HUES48 (cell line): ENCODE measurements around the gene GIPC1.
"Not testable (repeated sequence)": the region's sequence is repeated elsewhere in the genome, so short reads cannot be mapped to it uniquely, and the experiment has no call there.

Source experiments
- H3K27ac ChIP-seq: one replicate; pipeline ENCODE4 v1.7.0; 2013; ENCODE audit warnings: low read depth, low read length, inconsistent platforms
- H3K27me3 ChIP-seq: 2 replicates; pipeline ENCODE4 v1.6.1; 2013; ENCODE audit warnings: mild to moderate bottlenecking, low read length; ENCODE audit not compliant: control insufficient read depth, insufficient read depth
- H3K36me3 ChIP-seq: 2 replicates; pipeline ENCODE4 v1.6.1; 2013; ENCODE audit warnings: low read length; ENCODE audit not compliant: control insufficient read depth, insufficient read depth
- H3K4me1 ChIP-seq: 2 replicates; pipeline ENCODE4 v1.6.1; 2013; ENCODE audit warnings: mild to moderate bottlenecking, low read length; ENCODE audit not compliant: control insufficient read depth, insufficient read depth
- H3K4me3 ChIP-seq: 2 replicates; pipeline ENCODE4 v1.5.1; 2013; ENCODE audit warnings: mild to moderate bottlenecking, low read depth, low read length
- H3K9ac ChIP-seq: 2 replicates; pipeline ENCODE4 v1.6.1; 2013; ENCODE audit warnings: mild to moderate bottlenecking, low read depth, low read length, moderate library complexity
- H3K9me3 ChIP-seq: 2 replicates; pipeline ENCODE4 v1.6.1; 2013; ENCODE audit warnings: low read length; ENCODE audit not compliant: control insufficient read depth, insufficient read depth

The GIPC1 gene

DNA sequence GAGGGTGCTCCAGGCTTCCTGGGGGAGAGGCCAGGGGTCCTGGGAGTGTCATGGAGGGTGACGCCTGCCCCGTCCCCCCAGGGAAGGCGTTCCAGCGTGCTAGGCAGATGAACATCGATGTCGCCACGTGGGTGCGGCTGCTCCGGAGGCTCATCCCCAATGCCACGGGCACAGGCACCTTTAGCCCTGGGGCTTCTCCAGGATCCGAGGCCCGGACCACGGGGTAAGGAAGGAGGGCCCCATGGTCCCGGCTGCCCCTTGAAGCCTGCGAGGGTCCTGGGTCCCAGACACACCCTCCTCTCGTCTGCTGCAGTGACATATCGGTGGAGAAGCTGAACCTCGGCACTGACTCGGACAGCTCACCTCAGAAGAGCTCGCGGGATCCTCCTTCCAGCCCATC lies 32.2 kb downstream of the GIPC1 start:
- Histone ChIP-seq H3K36me3 (peaks cover 56% of the 10 kb centered on the region), H3K27me3 (no peaks in the 10 kb centered on the region), H3K4me1 (no peaks in the 10 kb centered on the region), H3K9me3 (no peaks in the 10 kb centered on the region), H3K27ac (no peak overlapping the region), H3K9ac (no peak overlapping the region), H3K4me3 (no peak overlapping the region)

DNA sequence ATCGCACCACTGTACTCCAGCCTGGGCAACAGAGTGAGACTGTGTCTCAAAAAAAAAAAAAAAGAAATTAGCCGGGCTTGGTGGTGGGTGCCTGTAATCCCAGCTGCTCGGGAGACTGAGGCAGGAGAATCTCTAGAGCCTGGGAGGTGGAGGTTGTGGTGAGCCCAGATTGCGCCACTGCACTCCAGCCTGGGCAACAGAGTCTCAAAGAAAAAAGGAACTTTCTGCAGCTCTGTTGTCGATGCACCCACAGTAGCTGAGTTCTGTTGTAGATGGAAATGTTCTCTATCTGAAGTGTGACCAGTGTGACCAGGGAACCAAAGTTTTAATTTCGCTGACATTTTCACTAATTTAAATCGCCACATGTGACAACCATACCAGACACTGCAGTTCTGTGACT lies 33.5 kb downstream of the GIPC1 start:
- H3K4me1 ChIP-seq, H3K27ac ChIP-seq, H3K27me3 ChIP-seq, H3K4me3 ChIP-seq, H3K9me3 ChIP-seq, H3K9ac ChIP-seq: not testable (repeated sequence)
- peaks cover 55% of the 10 kb centered on the region for H3K36me3 ChIP-seq

DNA sequence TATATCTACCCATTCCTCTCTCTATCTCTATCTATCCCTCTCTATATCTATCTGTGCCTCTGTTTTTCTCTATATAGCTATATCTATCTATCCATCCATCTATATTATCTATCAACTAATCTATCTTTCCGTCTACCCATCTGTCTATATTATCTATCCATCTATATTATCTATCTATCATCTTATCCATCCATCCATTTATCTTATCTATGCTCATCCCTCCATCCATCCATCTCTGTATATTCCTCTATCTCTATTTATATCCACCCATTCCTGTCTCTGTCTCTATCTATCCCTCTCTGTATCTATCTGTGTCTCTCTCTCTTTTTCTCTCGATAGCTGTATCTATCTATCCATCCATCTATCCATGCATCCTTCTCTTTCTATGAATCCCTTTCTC lies 35.0 kb downstream of the GIPC1 start:
- H3K27ac ChIP-seq = no peak overlapping the region
- H3K36me3 ChIP-seq = peaks cover 57% of the 10 kb centered on the region

DNA sequence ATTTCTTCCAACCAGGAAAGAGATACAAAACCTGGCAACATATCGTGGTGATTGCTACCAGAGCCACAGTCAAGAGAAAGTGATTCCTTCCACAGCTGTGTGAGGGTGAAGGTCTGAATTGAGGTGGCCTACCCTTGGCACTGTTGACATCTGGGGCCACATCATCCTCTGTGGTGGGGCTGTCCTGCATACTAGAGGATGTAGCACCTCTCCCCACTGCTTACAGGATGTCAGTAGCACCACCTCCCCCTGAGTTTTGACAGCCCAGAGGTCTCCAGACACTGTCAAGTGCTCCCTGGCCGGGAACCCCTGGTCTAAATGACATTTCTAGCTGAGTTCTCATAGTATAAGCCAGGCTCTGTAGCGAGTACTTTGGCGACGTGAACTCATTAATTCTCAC lies 36.2 kb downstream of the GIPC1 start:
- Histone ChIP-seq H3K36me3 (peaks cover 51% of the 10 kb centered on the region), H3K9ac (no peak overlapping the region), H3K9me3 (no peaks in the 10 kb centered on the region), H3K4me1 (no peaks in the 10 kb centered on the region), H3K27ac (no peak overlapping the region), H3K27me3 (no peaks in the 10 kb centered on the region), H3K4me3 (no peak overlapping the region)

More for the DNA sequence above, 35.0 kb downstream of the GIPC1 start:
- H3K4me1 ChIP-seq = no peaks in the 10 kb centered on the region
- no peaks in the 10 kb centered on the region for H3K9me3 ChIP-seq
- H3K4me3 ChIP-seq = no peak overlapping the region
- no peaks in the 10 kb centered on the region for H3K27me3 ChIP-seq
- H3K9ac ChIP-seq = no peak overlapping the region

DNA sequence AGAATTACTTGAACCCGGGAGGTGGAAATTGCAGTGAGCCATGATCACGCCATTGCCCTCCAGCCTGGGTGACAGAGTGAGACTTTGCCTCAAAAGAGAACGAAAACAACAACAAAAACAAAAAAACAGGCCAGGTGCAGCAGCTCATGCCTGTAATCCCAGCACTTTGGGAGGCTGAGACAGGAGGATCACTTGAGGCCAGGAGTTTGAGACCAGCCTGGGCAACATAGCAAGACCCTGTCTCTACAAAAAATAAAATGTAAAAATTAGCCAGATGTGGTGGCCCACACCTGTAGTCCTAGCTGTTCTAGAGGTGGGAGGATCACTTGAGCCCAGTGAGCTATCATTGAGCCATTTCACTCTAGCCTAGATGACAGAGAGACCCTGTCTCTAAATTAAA lies 43.6 kb downstream of the GIPC1 start:
- H3K4me1 ChIP-seq, H3K4me3 ChIP-seq: not testable (repeated sequence)
- H3K36me3 ChIP-seq = peaks cover 59% of the 10 kb centered on the region

DNA sequence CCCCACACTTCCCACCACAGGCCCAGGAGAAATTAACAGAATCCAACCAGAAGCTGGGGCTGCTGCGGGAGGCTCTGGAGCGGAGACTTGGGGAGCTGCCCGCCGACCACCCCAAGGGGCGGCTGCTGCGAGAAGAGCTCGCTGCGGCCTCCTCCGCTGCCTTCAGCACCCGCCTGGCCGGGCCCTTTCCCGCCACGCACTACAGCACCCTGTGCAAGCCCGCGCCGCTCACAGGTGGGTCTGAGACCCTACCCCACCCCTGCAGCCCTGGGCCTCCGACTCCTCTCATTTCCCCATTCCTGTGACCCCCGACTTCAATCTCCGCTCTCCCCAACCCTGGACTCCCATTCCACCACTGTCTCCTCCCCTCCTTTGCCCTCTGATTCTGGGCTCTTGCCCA lies 45.1 kb downstream of the GIPC1 start:
- Histone ChIP-seq H3K9ac (no peak overlapping the region), H3K36me3 (peaks cover 69% of the 10 kb centered on the region), H3K4me1 (no peaks in the 10 kb centered on the region), H3K27me3 (no peaks in the 10 kb centered on the region), H3K9me3 (no peaks in the 10 kb centered on the region), H3K27ac (no peak overlapping the region), H3K4me3 (no peak overlapping the region)

More for the DNA sequence above, 43.6 kb downstream of the GIPC1 start:
- H3K9me3 ChIP-seq, H3K9ac ChIP-seq, H3K27me3 ChIP-seq, H3K27ac ChIP-seq: not testable (repeated sequence)

DNA sequence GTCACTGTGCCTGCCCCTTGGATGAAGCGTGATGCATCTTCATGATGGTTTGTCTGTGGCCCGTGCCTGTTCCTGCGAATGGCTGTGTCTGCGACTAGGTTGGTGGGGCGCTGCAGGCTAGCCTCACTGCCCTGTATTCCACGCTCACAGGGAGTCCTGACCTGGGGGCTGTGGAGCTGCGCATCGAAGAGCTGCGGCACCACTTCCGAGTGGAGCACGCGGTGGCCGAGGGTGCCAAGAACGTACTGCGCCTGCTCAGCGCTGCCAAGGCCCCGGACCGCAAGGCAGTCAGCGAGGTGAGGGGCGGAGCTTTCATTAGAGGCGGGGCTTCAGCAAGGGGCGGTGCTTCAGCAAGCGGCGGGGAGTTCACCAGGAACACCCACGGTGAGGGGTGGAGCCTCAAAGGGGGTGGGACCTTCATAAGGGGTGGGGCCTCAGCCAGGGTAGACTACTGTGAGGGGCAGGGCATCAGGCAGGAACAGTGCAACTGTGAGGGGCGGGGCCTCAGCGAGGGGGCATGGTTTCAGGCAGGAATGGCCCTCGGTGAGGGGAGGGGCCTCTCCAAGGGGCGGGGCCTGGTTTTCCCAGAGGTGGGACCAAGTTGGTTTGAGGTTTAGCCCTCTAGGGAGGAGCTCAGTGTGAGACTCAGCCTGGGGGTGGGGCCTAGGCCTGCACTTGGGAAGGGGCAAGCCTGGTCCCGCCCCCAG lies 45.6 kb downstream of the GIPC1 start:
- peaks cover 72% of the 10 kb centered on the region for H3K36me3 ChIP-seq
- H3K9ac ChIP-seq = no peak overlapping the region

DNA sequence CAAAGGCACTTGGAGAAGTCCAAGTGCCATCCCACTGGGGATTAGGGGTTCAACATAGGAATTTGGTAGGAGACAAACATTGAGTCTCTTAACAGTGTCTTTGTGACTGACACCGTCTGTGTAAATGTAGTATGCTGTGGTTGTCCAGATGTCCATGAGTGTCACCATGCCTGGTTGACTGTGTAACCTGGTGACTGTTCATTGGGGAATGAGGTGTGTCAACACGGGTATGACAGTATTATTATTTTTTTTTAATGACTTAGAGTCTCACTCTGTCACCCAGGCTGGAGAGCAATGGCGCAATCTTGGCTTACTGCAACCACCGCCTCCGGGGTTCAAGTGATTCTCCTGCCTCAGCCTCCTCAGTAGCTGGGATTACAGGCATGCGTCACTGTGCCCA lies 46.6 kb downstream of the GIPC1 start:
- H3K27ac ChIP-seq = no peak overlapping the region
- no peak overlapping the region for H3K9ac ChIP-seq
- H3K27me3 ChIP-seq = no peaks in the 10 kb centered on the region
- no peak overlapping the region for H3K4me3 ChIP-seq
- no peaks in the 10 kb centered on the region for H3K9me3 ChIP-seq
- H3K36me3 ChIP-seq = peaks cover 73% of the 10 kb centered on the region
- no peaks in the 10 kb centered on the region for H3K4me1 ChIP-seq

More for the DNA sequence above, 45.6 kb downstream of the GIPC1 start:
- Histone ChIP-seq H3K27ac (no peak overlapping the region), H3K9me3 (no peaks in the 10 kb centered on the region), H3K4me3 (no peak overlapping the region), H3K27me3 (no peaks in the 10 kb centered on the region), H3K4me1 (no peaks in the 10 kb centered on the region)

DNA sequence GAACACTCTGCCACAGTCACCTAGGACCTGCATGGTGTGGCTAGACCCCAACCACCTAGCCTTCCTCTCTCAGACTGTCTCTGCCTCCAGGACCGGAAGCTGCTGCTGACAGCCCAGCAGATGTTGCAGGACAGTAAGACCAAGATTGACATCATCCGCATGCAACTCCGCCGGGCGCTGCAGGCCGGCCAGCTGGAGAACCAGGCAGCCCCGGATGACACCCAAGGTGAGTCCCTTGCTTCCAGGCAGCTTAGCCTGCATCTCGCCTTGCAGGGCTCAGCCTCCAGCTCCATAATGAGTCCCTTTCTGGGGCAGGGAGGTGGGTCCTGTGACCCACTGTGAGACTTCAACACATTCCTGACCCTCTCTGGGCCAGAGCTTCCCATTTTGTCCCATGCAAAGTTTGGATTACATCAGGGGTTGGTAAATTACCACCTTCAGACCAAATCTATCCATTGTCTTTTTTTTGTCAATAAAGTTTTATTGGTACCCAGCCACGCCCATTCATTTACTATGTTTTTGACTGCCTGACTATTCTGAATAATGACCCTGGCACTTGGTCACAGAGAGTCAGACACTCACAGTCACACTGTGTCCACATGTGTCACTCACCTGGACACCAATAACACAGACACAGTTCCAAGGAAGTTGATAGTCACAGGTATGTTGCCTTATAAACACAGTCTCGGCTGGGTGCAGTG lies 49.4 kb downstream of the GIPC1 start:
- Histone ChIP-seq H3K9me3 (no peaks in the 10 kb centered on the region), H3K9ac (no peak overlapping the region), H3K27ac (no peak overlapping the region), H3K4me1 (no peaks in the 10 kb centered on the region), H3K36me3 (peaks cover 83% of the 10 kb centered on the region), H3K27me3 (no peaks in the 10 kb centered on the region), H3K4me3 (no peak overlapping the region)

DNA sequence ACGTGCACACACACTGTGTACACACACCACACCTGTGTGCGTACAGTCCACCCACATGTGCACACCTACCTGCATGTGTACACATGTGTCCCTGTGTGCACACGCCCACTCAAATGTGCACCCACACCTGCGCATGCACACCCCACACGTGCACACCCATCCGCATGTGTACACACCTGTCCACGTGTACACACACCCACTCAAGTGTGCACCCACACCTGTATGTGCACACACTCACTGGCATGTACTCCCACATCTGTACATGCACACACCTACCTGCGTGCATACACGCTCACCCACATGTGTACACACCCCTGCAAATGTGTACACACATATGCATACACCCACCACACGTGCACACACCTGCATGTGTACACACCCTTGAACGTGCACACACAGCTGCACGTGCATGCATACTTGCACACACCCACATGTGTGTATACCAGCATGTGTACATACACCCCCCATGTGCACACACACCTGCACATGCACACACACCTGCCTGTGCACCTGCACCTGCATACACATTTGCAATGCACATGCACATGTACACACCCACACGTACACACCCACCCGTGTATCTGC lies 52.2 kb downstream of the GIPC1 start:
- no peak overlapping the region for H3K9ac ChIP-seq
- H3K9me3 ChIP-seq = no peaks in the 10 kb centered on the region
- no peak overlapping the region for H3K27ac ChIP-seq
- H3K36me3 ChIP-seq = peaks cover 70% of the 10 kb centered on the region
- no peak overlapping the region for H3K4me3 ChIP-seq
- H3K27me3 ChIP-seq = no peaks in the 10 kb centered on the region
- H3K4me1 ChIP-seq = no peaks in the 10 kb centered on the region

DNA sequence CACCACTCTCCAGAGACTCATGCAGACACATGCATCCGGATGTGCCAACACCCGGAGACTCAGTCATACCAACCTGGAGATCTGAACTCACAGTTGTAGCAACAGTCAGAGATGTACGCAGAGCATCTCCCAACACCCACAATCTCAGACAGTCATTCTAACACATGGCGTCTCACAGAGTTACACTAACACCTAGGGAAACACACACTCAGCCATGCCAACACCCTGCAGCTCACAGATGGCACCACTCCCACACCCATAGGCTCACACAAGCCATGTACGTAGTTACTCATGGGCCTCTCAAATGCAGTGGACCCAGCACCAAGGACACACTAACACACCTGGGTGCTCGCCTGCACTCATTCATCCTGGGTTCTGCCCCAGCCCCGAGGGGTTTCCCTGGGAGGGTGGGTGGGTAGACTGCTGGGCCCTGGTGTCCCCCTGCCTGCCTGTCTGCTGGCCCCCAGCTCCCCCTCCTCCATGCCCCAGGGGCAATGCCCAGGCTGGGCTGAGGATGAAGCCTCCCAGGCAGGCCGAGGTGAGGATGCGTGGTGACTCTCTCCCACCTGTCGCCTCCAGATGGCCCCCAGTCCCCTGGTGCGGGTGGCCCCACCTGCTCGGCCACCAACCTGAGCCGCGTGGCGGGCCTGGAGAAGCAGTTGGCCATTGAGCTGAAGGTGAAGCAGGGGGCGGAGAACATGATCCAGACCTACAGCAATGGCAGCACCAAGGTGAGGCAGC lies 52.9 kb downstream of the GIPC1 start:
- Histone ChIP-seq H3K27ac (no peak overlapping the region), H3K9me3 (no peaks in the 10 kb centered on the region), H3K4me3 (no peak overlapping the region), H3K4me1 (no peaks in the 10 kb centered on the region), H3K27me3 (no peaks in the 10 kb centered on the region), H3K36me3 (peaks cover 64% of the 10 kb centered on the region), H3K9ac (no peak overlapping the region)
